Measurements from ENCODE around the gene ATG9A.

DNA sequence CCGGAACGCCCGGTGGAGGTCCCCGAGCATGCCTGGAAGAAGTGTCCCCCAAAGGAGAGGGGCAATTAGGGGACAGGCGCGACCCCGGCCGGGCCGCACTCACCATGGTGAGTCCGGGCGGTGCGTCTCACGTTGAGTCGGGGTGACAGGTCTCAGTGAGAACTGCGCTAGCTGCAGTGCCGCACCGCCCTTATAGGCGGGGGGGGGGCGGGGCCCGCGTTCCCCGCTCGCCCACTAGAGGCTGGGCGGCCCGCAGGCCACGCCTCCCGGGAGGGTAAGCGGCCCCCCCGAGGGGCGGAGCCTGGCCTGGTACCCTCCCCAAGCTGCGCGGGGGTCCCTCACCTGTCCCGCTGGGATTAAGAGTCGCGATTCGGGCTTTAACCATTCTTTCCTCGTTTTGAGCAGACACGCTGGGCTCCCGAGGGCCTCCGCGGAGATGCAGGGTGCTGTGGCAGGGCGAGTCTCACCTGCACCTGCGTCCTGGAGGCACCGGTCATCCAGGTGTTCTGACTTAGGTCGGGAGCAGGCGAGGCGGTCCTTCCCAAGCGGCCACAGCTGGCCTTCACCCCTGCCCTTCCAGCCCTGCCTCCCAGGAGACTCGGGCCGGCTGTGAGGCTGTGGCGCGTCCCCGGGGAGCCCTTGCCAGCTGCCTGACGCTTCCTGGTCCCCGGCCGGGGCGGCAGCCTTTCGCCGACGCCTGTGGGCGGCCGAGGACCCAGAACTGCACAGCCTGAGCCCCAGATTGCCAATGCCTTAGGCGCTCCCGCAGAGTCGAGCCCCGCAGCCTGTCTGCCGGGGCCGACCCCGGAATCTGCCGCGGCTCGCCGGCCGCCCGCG, 24.5 kb upstream of the ATG9A start, which contains the start of gene TUBA4A:
- TF ChIP-seq, protein P1, sequence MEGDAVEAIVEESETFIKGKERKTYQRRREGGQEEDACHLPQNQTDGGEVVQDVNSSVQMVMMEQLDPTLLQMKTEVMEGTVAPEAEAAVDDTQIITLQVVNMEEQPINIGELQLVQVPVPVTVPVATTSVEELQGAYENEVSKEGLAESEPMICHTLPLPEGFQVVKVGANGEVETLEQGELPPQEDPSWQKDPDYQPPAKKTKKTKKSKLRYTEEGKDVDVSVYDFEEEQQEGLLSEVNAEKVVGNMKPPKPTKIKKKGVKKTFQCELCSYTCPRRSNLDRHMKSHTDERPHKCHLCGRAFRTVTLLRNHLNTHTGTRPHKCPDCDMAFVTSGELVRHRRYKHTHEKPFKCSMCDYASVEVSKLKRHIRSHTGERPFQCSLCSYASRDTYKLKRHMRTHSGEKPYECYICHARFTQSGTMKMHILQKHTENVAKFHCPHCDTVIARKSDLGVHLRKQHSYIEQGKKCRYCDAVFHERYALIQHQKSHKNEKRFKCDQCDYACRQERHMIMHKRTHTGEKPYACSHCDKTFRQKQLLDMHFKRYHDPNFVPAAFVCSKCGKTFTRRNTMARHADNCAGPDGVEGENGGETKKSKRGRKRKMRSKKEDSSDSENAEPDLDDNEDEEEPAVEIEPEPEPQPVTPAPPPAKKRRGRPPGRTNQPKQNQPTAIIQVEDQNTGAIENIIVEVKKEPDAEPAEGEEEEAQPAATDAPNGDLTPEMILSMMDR (IDR thresholded peaks at IDR 0.05), result no peak
- TF ChIP-seq EZH2 (IDR thresholded peaks at IDR 0.05; ENCODE audit: borderline replicate concordance, insufficient read depth, low read depth, low read length, poor library complexity, severe bottlenecking), result no peak
